A549 (cell line): ENCODE data around the gene PMVK.

Experiments used
- CBX2 ChIP-seq: fragments of 200-600 bp; sonication (generic); IDR thresholded peaks from 2 replicates; pipeline ENCODE4 v1.6.1; 2016; ENCODE audit warnings: low read depth, mild to moderate bottlenecking, borderline replicate concordance
- CTCF ChIP-seq: fragments of >200 bp; sonication (Bioruptor Twin); formaldehyde crosslinking; IDR thresholded peaks from 3 replicates; pipeline ENCODE4 v1.5.1; 2016
- ELK1 ChIP-seq: fragments of 150-350 bp; IDR thresholded peaks from 2 replicates; pipeline ENCODE4 v1.6.1; 2014; ENCODE audit warnings: low read depth, mild to moderate bottlenecking, low read length
- POLR2A ChIP-seq: IDR thresholded peaks from 2 replicates; pipeline ENCODE4 v1.6.1; 2012; ENCODE audit warnings: mild to moderate bottlenecking, low read length
- RAD21 ChIP-seq, 2 experiments: fragments of >200 bp in 1 of 2; sonication (Bioruptor Twin) in 1 of 2; formaldehyde crosslinking in 1 of 2; IDR thresholded peaks in 1 of 2; conservative IDR thresholded peaks in 1 of 2; 2 replicates in 1 of 2; 3 replicates in 1 of 2; pipeline ENCODE4 v1.6.1; 2012 to 2018; ENCODE audit warnings: inconsistent platforms in 1 of 2
- REST ChIP-seq: fragments of 200-600 bp; sonication (generic); IDR thresholded peaks from 2 replicates; pipeline ENCODE4 v1.6.1; 2016; ENCODE audit warnings: antibody characterized with exemption, mild to moderate bottlenecking, moderate library complexity
- RFX5 ChIP-seq: fragments of 450-650 bp; IDR thresholded peaks from 2 replicates; pipeline ENCODE4 v1.7.1; 2014; ENCODE audit warnings: antibody characterized with exemption, mild to moderate bottlenecking, moderate library complexity
- SMC3 ChIP-seq: fragments of >200 bp; sonication (Bioruptor Twin); formaldehyde crosslinking; IDR thresholded peaks from 3 replicates; pipeline ENCODE4 v1.6.1; 2018; ENCODE audit warnings: inconsistent platforms

- no peak for TF ChIP-seq CTCF
- no peak for TF ChIP-seq RFX5
- no peak for TF ChIP-seq SMC3
- TF ChIP-seq ELK1 = no peak
- TF ChIP-seq CBX2 = no peak
- no peak for TF ChIP-seq REST
- no peak for TF ChIP-seq POLR2A
- no peak for TF ChIP-seq RAD21 (conservative IDR thresholded peaks at IDR 0.05 in 1 of 2, IDR thresholded peaks at IDR 0.05 in 1 of 2)
Measured at GRCh38 chr1:154912755-154913154, 23.8 kb downstream of the PMVK start.
